Gastrocnemius medialis (tissue), 4 donors: ENCODE data around the gene BASP1.

Experiments
- CTCF ChIP-seq, 5 experiments: fragments of 450-650 bp in 3 of 5; fragments of 200-600 bp in 2 of 5; sonication (generic) in 2 of 5; IDR thresholded peaks in 4 of 5; conservative IDR thresholded peaks in 1 of 5; 1 replicate in 4 of 5; 2 replicates in 1 of 5; pipeline ENCODE4 v1.5.1; 2016 to 2019; ENCODE audit warnings: antibody characterized with exemption in 5 of 5, mild to moderate bottlenecking in 3 of 5, moderate library complexity in 3 of 5
- POLR2A ChIP-seq, 2 donors: fragments of 450-650 bp; IDR thresholded peaks; one replicate each; pipeline ENCODE4 v1.6.1; 2017; ENCODE audit warnings: antibody characterized with exemption in 2 of 2, mild to moderate bottlenecking in 2 of 2, moderate library complexity in 2 of 2

DNA sequence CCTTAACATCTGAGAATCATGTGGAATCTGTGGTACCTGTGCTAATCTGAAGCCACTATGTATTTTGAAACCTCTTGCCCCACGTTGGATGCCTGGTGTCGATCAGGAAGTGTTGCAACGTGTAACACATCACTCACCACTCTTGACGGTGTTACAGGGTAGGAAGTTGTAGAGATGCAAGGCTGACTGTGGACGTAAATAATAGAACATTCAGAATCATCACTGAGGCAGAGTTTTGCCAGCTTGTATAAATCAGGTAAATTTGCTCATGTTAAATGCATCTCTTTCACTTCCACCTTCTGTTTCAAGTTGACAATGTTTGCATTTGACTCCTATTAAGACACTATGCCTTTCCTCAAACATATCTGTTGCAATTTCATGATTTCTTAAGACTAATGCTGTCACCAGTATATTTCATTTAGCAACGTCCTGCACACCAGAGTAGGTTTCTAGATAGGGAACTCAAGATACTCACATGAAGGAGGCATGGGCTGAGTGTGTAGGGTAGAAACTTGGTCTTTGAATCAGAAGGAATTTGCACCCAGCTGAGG is 38.1 kb downstream of the BASP1 start:
- TF ChIP-seq CTCF (IDR thresholded peaks at IDR 0.05 in 4 of 5, conservative IDR thresholded peaks at IDR 0.05 in 1 of 5) (no peak), POLR2A (IDR thresholded peaks at IDR 0.05) (no peak)
